ENCODE results near the gene C2CD4B. TPM values are rescaled to one million over a fixed set of nuclear protein-coding genes. Genes with fewer than 3 reads are reported as not detected.

Gene C2CD4B, protein sequence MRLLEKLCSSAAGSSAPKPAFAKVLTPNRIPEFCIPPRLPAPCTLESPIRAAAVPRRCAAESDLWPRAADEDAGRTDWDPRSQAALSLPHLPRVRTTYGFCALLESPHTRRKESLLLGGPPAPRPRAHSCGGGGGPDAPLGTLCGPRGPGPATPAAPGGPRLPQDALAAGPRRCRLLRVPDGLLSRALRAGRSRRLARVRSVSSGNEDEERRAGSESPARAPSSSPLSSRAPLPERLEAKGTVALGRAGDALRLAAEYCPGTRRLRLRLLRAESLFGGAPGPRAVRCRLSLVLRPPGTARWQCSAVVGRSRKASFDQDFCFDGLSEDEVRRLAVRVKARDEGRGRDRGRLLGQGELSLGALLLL
- total RNA-seq = not detected in 2 replicates

DNA sequence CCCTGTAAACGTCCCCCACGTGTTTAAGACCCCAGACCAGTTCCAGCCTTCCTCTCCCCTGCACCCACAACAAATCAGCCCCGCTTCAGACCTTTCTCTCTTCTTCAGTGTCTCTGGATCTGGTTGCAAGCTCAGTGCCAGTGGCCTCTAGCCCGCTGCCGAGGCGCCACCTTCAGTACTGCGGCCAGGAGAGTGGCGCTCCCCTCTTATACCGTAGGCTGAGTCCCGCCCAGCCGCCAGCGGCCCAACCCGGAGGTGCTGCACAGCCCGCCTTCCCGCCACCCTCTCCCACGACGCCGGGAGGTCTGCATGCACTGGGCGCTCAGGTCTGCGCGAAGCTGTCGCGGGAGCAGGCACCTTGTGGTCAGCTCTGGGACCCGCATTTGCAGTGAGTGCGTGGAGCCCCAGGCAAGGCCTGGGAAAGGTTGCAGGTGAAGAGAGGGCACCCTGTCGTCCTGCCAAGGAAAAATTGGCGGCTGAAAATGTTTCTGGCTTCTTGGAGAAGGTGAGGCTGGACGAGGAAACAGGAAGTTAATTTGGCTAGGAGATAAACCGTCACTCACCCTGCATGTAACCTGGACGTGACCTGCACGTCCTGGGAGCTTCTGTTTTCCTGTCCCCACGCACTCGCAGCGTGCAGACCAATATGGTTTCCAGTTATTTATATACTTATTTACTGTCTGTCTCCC, at the start of gene C2CD4B:
TSS of gene C2CD4B (minus strand) at position 182 of the 689 bp plus-strand sequence. CDS start 301 bp downstream, outside the sequence.
- TF ChIP-seq, protein P1, sequence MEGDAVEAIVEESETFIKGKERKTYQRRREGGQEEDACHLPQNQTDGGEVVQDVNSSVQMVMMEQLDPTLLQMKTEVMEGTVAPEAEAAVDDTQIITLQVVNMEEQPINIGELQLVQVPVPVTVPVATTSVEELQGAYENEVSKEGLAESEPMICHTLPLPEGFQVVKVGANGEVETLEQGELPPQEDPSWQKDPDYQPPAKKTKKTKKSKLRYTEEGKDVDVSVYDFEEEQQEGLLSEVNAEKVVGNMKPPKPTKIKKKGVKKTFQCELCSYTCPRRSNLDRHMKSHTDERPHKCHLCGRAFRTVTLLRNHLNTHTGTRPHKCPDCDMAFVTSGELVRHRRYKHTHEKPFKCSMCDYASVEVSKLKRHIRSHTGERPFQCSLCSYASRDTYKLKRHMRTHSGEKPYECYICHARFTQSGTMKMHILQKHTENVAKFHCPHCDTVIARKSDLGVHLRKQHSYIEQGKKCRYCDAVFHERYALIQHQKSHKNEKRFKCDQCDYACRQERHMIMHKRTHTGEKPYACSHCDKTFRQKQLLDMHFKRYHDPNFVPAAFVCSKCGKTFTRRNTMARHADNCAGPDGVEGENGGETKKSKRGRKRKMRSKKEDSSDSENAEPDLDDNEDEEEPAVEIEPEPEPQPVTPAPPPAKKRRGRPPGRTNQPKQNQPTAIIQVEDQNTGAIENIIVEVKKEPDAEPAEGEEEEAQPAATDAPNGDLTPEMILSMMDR (IDR thresholded peaks at IDR 0.05; ENCODE audit: extremely low read depth, low read depth, low read length) = no peak
- peak within 1 kb of the TSS; percentile 36 for H3K4me2 ChIP-seq (ENCODE audit: insufficient read depth, low read length)
- peaks cover 83% of the 10 kb centered on the region for H3K27me3 ChIP-seq (ENCODE audit: insufficient read depth, low read length)
- H3K4me3 ChIP-seq (ENCODE audit: insufficient read depth, low read length) = peak within 1 kb of the TSS; percentile 37
- H4K20me1 ChIP-seq (ENCODE audit: insufficient read depth, low read length) = no peaks in the 10 kb centered on the region
- no peaks in the 10 kb centered on the region for H3K36me3 ChIP-seq (ENCODE audit: insufficient read depth, low read length)
- H3K27ac ChIP-seq (ENCODE audit: low read depth, low read length) = no peak within 1 kb of the TSS
- H3K9me3 ChIP-seq (ENCODE audit: low read depth, low read length) = no peaks in the 10 kb centered on the region
- H3K79me2 ChIP-seq (ENCODE audit: insufficient read depth, low read length) = no peaks in the 10 kb centered on the region
- DNase-seq (ENCODE audit: insufficient read length, low spot score, missing footprints) = peak; percentile 62
- H3K4me1 ChIP-seq (ENCODE audit: insufficient read depth, low read length) = no peaks in the 10 kb centered on the region
- H2AFZ ChIP-seq (ENCODE audit: low read length) = peak within 1 kb of the TSS; percentile 15

DNA sequence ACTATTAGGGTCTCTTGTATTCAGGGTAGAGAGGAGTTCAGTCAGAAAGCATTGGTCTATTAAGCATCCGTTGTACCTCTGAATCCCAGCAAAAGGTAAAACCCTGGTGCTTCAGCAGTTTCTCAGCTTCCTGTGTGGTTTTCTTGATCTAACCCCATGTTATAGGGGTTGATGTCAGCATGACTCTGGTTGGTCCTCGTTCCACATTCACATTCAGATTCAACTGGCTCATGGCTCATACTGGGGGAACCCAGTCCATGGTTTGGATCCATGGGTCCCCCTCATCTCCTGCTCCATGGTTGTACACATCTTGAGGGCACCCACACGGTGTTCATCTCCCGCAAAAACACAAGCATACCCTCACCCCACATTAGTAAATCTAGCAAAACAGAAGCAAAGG, 47.7 kb upstream of the C2CD4B start:
- Histone ChIP-seq H3K4me2 (ENCODE audit: insufficient read depth, low read length) (no peak overlapping the region), H3K9me3 (ENCODE audit: low read depth, low read length) (peaks cover 8% of the 10 kb centered on the region), H3K27ac (ENCODE audit: low read depth, low read length) (no peak overlapping the region), H3K36me3 (ENCODE audit: insufficient read depth, low read length) (no peaks in the 10 kb centered on the region), H3K4me3 (ENCODE audit: insufficient read depth, low read length) (no peak overlapping the region), H3K27me3 (ENCODE audit: insufficient read depth, low read length) (peaks cover 4% of the 10 kb centered on the region), H4K20me1 (ENCODE audit: insufficient read depth, low read length) (no peaks in the 10 kb centered on the region), H3K79me2 (ENCODE audit: insufficient read depth, low read length) (no peaks in the 10 kb centered on the region), H3K4me1 (ENCODE audit: insufficient read depth, low read length) (no peaks in the 10 kb centered on the region), H2AFZ (ENCODE audit: low read length) (no peak overlapping the region)
- TF ChIP-seq, protein P1 (IDR thresholded peaks at IDR 0.05; ENCODE audit: extremely low read depth, low read depth, low read length) = no peak
- no peak for DNase-seq (ENCODE audit: insufficient read length, low spot score, missing footprints)

DNA sequence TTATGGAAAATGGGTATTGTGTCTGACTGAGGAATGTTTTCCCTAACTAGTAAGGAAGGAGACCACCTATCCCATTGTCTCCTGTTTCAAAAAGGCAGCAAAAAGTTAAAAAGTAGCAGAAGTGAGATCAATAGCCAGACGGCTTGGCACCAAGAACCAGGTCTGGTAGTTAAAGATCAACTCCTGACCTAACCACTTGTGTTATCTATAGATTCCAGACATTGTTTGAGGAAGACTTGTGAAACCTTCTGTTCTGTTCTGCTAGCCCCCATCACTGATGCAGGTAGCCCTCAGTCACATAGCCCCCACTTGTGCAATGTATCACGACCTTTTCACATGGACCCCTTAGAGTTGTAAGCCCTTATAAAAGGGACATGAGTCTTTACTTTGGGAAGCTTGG, 46.3 kb upstream of the C2CD4B start:
- Histone ChIP-seq H3K79me2 (ENCODE audit: insufficient read depth, low read length) (no peaks in the 10 kb centered on the region), H3K36me3 (ENCODE audit: insufficient read depth, low read length) (no peaks in the 10 kb centered on the region), H3K9me3 (ENCODE audit: low read depth, low read length) (peaks cover 1% of the 10 kb centered on the region), H3K4me1 (ENCODE audit: insufficient read depth, low read length) (no peaks in the 10 kb centered on the region), H2AFZ (ENCODE audit: low read length) (no peak overlapping the region), H3K27ac (ENCODE audit: low read depth, low read length) (no peak overlapping the region), H3K4me2 (ENCODE audit: insufficient read depth, low read length) (no peak overlapping the region), H4K20me1 (ENCODE audit: insufficient read depth, low read length) (no peaks in the 10 kb centered on the region), H3K4me3 (ENCODE audit: insufficient read depth, low read length) (no peak overlapping the region), H3K27me3 (ENCODE audit: insufficient read depth, low read length) (peaks cover 4% of the 10 kb centered on the region)
- TF ChIP-seq, protein P1 (IDR thresholded peaks at IDR 0.05; ENCODE audit: extremely low read depth, low read depth, low read length) = no peak
- DNase-seq (ENCODE audit: insufficient read length, low spot score, missing footprints) = no peak

DNA sequence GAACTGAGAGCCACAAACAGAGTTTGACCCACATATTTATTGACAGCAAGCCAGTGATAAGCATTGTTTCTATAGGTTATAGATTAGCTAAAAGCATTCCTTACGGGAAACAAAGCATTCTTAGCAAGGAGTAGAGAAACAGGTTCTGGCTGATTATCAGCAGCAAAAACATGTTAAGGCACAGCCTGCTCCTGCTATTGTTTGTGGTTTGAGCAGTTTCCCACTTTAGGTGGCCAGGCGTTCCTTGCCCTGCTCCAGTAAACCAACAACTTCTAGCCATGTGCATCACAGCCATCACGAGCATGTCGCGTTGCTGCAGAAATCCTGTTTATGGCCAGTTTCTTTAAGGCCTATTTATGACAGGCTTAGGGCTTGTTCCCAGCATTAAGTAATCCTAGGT, 44.7 kb upstream of the C2CD4B start:
- Histone ChIP-seq H2AFZ (ENCODE audit: low read length) (no peak overlapping the region), H3K4me3 (ENCODE audit: insufficient read depth, low read length) (no peak overlapping the region), H3K27me3 (ENCODE audit: insufficient read depth, low read length) (peaks cover 4% of the 10 kb centered on the region), H3K27ac (ENCODE audit: low read depth, low read length) (no peak overlapping the region), H3K36me3 (ENCODE audit: insufficient read depth, low read length) (no peaks in the 10 kb centered on the region), H3K79me2 (ENCODE audit: insufficient read depth, low read length) (no peaks in the 10 kb centered on the region), H3K4me1 (ENCODE audit: insufficient read depth, low read length) (no peaks in the 10 kb centered on the region), H3K9me3 (ENCODE audit: low read depth, low read length) (peaks cover 1% of the 10 kb centered on the region), H4K20me1 (ENCODE audit: insufficient read depth, low read length) (no peaks in the 10 kb centered on the region), H3K4me2 (ENCODE audit: insufficient read depth, low read length) (no peak overlapping the region)
- TF ChIP-seq, protein P1 (IDR thresholded peaks at IDR 0.05; ENCODE audit: extremely low read depth, low read depth, low read length) = no peak
- no peak for DNase-seq (ENCODE audit: insufficient read length, low spot score, missing footprints)

Measured in osteoblast (primary cell).